Measurements from ENCODE around the gene PSMA3. TPM values are rescaled to one million over a fixed set of nuclear protein-coding genes. Genes with fewer than 3 reads are reported as not detected.

PSMA3 gene
- total and polyA plus RNA-seq, 2 donors (not counting 1 experiment from before 2014, with no cell fraction given), result 80.1 to 279 TPM

GRCh38 chr14:58315606-58316005 lies 71.0 kb downstream of the PSMA3 start:
- TF ChIP-seq, protein P1, sequence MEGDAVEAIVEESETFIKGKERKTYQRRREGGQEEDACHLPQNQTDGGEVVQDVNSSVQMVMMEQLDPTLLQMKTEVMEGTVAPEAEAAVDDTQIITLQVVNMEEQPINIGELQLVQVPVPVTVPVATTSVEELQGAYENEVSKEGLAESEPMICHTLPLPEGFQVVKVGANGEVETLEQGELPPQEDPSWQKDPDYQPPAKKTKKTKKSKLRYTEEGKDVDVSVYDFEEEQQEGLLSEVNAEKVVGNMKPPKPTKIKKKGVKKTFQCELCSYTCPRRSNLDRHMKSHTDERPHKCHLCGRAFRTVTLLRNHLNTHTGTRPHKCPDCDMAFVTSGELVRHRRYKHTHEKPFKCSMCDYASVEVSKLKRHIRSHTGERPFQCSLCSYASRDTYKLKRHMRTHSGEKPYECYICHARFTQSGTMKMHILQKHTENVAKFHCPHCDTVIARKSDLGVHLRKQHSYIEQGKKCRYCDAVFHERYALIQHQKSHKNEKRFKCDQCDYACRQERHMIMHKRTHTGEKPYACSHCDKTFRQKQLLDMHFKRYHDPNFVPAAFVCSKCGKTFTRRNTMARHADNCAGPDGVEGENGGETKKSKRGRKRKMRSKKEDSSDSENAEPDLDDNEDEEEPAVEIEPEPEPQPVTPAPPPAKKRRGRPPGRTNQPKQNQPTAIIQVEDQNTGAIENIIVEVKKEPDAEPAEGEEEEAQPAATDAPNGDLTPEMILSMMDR (conservative IDR thresholded peaks at IDR 0.05 in 1 of 2, IDR thresholded peaks at IDR 0.05 in 1 of 2; ENCODE audit: low read depth in 1 of 2, low read length in 2 of 2), result no peak
- TF ChIP-seq EZH2 (IDR thresholded peaks at IDR 0.05; ENCODE audit: low read length, missing control alignments), result no peak
- Histone ChIP-seq H3K9me3 (ENCODE audit: control insufficient read depth, insufficient read depth, low read depth, low read length) (no peaks in the 10 kb centered on the region), H3K27ac (ENCODE audit: insufficient read depth, low read length) (no peak overlapping the region), H4K20me1 (ENCODE audit: control insufficient read depth, extremely low read depth, insufficient read depth, low read length) (no peaks in the 10 kb centered on the region), H2AFZ (ENCODE audit: low read length) (no peak overlapping the region), H3K4me3 (replicated peaks in 1 of 4; ENCODE audit: control extremely low read depth in 1 of 4, insufficient read depth in 1 of 4, low read depth in 3 of 4, low read length in 4 of 4) (no peak overlapping the region), H3K4me1 (ENCODE audit: control insufficient read depth, extremely low read depth, insufficient read depth, low read length) (peaks cover 2% of the 10 kb centered on the region), H3K9ac (ENCODE audit: insufficient read depth, low read length) (no peak overlapping the region), H3K27me3 (ENCODE audit: control insufficient read depth, insufficient read depth, low read length) (no peaks in the 10 kb centered on the region), H3K36me3 (ENCODE audit: control insufficient read depth, insufficient read depth, low read length) (peaks cover 1% of the 10 kb centered on the region), H3K4me2 (ENCODE audit: extremely low read depth, insufficient read depth, low read length) (no peak overlapping the region), H3K79me2 (ENCODE audit: control insufficient read depth, insufficient read depth, low read length) (no peaks in the 10 kb centered on the region)
- peak in 1 of 2 donors; percentile 13 for DNase-seq (ENCODE audit: low read depth in 2 of 2)

Other genes with a start within 250 kb of the PSMA3 start
- gene ARMH4, start 92.6 kb upstream of the PSMA3 start, total RNA-seq, result 3.6 and 6.3 TPM in 2 replicates
- gene ARMH4, start 92.6 kb upstream of the PSMA3 start, polyA plus RNA-seq, result 6.8 and 18.7 TPM in 2 replicates
- gene ACTR10, start 44.7 kb upstream of the PSMA3 start, total RNA-seq, result 43.1 and 50.7 TPM in 2 replicates
- 91.2 and 121 TPM in 2 replicates for gene ACTR10, start 44.7 kb upstream of the PSMA3 start, polyA plus RNA-seq
- 10.3 and 12.1 TPM in 2 replicates for gene ARID4A, start 53.7 kb downstream of the PSMA3 start, total RNA-seq
- gene ARID4A, start 53.7 kb downstream of the PSMA3 start, polyA plus RNA-seq, result 7.2 and 12.2 TPM in 2 replicates
- not detected in 2 replicates for gene TOMM20L, start 151.1 kb downstream of the PSMA3 start, total RNA-seq
- not detected in 2 replicates for gene TOMM20L, start 151.1 kb downstream of the PSMA3 start, polyA plus RNA-seq
- gene TIMM9, start 182.7 kb downstream of the PSMA3 start, total RNA-seq, result 20.1 and 29.3 TPM in 2 replicates
- gene TIMM9, start 182.7 kb downstream of the PSMA3 start, polyA plus RNA-seq, result 36.2 and 38.3 TPM in 2 replicates
- gene KIAA0586, start 182.9 kb downstream of the PSMA3 start, total RNA-seq, result 13.1 and 17.8 TPM in 2 replicates
- 18.9 and 26.5 TPM in 2 replicates for gene KIAA0586, start 182.9 kb downstream of the PSMA3 start, polyA plus RNA-seq